Raji (cell line): ENCODE results near the gene VPS13D.

Experiments
- POLR2A ChIP-seq: IDR thresholded peaks from 2 replicates; pipeline ENCODE4 v1.6.1; 2011; ENCODE audit warnings: low read depth, low read length, control low read depth; ENCODE audit not compliant: insufficient read depth

The VPS13D gene

DNA sequence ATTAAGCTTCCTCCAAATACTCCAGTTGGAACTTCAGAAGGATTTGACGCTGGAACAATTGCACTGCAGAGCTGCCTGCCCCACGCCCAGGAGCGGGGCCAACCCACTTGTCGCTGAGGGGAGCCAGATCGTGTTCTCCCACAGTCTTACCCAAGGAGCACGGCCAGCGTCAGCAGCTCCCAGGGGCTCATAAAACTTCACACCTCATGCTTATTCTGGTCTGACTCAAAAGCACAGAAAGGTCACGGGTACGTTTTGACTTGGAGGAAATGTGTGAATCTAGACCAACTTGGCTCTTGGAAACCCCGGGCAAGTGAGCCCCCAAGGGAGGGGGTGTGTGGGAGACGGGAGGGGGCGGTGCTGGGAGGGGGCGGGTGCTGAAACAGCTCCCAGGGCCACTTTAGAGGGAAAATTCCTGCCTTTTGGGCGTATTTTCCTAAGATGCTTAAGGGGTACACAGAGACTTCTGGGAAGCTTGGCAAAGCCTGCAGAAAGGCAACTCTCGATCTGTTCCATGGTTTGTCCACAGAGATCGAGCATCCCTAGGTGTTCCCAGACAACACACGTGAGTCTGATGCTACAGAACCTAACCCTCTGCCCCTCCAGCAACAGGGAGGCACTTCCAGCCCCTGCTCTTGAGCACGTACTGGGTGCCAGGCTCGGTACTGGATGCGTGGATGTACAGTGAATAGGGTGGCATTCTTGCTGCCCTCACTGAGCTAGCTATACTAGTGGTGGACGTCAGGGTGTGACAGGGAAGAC is 289.3 kb downstream of the VPS13D start:
- TF ChIP-seq POLR2A, result no peak

DNA sequence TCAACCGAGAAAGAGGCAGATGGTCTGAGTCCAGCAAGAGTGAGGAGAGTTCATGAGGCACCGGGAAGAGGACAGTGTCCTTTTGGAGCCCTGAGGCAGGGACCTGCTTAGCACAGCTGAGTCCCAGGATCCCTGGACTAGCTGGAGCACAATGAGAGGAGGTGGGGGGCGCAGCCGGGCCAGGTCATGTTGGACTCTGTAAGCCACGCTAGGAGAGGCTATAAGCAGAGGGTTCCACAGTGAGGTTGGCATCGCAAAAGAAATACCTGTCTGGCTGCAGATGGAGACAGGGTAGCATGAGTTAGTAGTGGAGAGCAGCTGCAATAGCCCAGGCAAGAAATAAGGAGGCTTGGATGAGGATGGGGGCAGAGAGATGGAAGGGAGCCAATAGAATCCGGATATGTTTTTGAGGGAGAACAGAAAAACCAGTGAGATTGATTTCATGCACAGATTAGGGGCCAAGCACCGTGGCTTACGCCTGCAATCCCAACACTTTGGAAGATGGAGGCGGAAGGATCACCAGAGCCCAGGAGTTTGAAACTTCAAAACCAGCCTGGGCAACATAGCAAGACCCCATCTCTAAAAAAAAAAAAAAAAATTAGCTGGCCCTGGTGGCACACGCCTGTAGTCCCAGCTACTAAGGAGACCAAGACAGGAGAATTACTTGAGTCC is 290.0 kb downstream of the VPS13D start:
- TF ChIP-seq POLR2A, result no peak

DNA sequence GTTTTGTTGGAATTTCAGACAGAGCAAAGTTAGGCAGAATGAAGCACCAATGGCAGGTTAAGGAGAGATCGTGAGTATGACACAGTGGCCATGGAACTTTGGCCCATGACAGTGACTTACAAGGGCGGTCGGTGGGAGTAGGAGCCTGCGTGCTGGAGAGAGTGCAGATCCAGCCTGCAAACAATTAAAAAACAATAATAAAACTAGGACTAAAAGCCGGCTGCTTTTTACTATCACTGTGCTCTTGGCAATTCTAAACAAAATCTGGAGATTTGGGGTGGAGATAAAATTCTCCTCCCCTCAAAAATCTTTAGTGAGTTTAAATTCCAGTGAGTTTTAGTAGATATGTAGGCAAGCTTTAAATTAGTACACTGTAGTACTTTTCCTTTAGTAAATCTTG is 291.3 kb downstream of the VPS13D start:
- TF ChIP-seq POLR2A, result no peak

- no peak for TF ChIP-seq POLR2A
Measured at GRCh38 chr1:12524266-12524665, 294.4 kb downstream of the VPS13D start.

DNA sequence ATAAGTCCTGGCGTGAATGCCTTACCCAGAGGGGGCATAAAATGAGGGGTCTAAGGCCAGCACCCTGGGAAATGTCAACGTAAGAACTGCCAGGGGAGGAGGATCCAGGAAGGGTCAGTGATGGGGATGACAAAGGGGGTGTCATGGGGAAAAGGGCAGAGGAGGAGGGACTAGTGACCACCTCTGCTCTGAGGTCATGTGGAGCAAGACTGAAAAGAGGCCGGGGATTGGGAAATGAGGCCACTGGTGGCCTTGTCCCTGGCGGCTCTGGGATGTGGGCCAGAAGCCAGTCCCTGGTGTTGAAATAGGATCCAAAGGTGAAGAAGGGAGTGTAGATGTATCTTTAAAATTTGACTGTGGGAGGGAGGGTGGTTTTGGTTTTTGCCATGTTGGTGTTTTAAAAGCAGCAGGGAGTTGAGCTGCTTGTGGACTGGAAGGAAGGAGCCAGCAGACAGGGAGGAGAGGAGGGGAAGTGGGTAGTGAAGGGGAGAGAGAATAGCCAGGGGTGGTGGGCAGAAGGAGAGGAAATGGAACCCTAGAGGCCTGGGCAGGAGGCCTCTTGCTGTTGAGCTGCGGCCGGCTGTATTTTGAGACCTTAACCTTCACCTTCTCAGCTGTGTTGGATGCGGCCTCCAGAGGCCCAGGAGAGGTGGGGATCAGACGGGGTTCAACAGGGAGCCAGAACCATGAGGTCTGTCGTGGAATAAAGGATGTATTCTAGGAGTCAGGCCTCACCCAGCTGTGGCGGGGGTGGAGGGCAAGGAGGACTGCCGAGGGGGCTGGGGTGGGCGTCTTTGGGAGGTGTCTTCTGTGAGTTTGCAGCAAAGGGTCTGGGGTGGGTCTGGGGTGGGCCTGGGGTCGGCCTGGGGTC is 295.7 kb downstream of the VPS13D start:
- no peak for TF ChIP-seq POLR2A

GRCh38 chr1:12527564-12527963 is 297.7 kb downstream of the VPS13D start:
- no peak for TF ChIP-seq POLR2A

- no peak for TF ChIP-seq POLR2A
Measured at GRCh38 chr1:12528021-12528852, 298.4 kb downstream of the VPS13D start.

DNA sequence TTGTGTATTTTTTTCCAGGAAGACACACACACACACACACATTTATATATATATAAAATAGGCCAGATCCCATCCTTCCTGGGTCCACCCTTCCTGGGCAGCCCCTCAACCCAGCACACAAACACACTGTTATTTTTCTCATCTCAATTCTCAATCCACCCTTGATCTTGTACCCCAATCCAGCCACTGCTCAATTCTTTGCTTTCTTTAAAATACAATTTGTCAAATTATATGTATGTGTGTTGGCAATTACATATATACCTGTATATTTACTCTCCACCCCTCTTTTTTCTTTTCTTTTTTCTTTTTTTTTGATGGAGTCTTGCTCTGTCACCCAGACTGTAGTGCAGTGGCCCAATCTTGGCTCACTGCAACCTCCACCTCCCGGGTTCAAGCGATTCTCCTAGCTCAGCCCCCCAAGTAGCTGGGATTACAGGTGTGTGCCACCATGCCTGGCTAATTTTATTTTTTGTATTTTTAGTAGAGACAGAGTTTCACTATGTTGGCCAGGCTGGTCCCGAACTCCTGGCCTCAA is 299.9 kb downstream of the VPS13D start:
- TF ChIP-seq POLR2A, result no peak

DNA sequence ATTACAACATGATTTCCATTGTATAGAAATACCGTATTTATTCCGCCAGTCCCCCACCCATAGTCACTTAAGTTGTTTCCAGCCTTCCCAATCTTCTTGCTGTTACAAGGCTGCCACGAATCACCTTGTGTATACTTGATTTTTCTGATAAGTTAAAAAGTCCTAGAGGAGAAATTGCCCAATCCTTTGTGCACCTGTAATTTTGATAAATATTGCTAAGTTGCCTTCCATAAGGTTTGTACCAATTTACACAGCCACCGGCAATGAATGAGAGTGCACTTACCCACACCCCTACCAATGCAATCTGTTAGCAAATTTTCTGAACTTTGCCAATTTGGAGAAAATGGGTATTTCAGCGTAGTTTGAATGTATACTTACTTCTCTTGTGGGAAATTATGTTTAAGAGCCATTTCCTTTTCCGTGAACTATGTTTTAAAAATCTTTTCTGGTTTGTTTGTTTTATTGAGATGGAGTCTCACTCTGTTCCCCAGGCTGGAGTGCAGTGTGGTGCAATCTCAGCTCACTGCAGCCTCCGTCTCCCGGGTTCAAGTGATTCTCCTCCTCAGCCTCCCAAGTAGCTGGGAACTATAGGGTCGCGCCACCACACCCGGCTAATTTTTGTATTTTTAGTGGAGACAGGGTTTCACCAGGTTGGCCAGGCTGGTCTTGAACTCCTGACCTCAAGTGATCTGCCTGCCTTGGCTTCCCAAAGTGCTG is 300.8 kb downstream of the VPS13D start:
- TF ChIP-seq POLR2A, result no peak

DNA sequence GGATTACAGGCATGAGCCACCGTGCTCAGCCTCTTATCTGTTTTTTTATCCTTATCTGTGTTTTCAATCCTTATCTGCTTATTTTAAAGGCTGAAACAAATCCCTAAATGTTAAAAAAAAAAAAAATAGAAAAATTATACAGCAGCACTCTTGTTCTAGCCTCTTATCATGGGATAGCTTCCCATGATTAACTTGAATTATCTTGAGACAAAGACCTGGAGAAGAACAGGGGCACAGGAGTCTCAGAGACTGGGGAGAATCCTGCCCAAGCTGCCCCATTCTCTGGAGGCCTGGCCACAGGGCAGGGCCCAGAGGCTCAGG is 301.3 kb downstream of the VPS13D start:
- no peak for TF ChIP-seq POLR2A

DNA sequence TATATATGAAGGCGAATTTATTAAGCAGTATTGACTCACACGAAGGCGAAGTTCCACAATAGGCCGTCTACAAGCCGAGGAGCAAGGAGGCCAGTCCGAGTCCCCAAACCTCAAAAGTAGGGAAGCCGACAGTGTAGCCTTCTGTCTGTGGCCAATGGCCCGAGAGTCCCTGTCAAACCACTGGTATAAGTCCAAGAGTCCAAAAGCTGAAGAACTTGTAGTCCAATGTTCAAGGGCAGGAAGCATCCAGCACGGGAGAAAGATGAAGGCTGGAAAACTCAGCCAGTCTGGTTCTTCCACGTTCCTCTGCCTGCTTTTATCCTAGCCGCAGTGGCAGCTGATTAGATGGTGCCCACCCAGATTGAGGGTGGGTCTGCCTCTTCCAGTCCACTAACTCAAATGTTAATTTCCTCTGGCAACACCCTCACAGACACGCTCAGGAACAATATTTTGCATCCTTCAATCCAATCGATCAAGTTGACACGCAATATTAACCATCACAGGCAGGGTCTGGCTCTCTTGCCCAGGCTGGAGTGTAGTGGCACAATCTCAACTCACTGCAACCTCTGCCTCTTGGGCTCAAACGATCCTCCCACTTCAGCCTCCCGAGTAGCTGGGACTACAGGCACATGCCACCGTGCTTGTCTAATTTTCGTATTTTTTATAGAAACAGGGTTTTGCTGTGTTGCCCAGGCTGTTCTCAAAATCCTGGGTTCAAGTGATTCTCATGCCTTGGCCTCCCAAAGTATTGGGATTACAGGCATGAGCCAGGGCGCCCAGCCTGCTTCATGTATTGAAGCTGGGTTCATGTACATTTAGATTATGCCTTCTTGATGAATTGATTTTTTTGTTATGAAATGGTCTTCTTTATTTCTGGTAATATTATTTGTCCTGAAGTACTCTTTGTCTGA is 302.8 kb downstream of the VPS13D start:
- no peak for TF ChIP-seq POLR2A

- no peak for TF ChIP-seq POLR2A
Measured at GRCh38 chr1:12536023-12536639, 306.3 kb downstream of the VPS13D start.

DNA sequence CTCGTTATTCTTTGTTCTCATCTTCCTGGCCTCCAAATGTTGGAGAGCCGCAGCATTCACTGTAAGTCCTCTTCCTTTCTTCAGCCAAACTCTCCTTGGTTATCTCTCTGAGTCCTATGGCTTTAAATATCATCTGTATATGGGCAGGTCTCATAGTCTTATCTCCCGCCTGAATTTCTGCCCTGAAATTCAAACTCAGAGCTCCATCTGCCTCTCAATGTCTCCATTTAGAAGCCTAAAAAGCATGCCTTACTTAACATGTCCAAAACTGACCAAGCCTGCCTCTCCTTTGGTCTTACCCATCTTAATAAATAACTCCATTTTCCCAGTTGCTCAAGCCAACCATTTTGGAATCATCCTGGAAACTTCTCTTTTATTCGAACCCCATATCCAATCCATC is 307.5 kb downstream of the VPS13D start:
- no peak for TF ChIP-seq POLR2A
